Fibroblast of villous mesenchyme (primary cell): ENCODE results near the gene H2AZ2. TPM values are rescaled to one million over a fixed set of nuclear protein-coding genes. Genes with fewer than 3 reads are reported as not detected.
A peak's percentile ranks its signal among the peaks of the same experiment; 100 is the strongest.

ENCODE experiments used
- DNase-seq: peaks from one replicate; pipeline ENCODE4 v3.0.0-alpha.2; 2010; ENCODE audit warnings: low read depth
- H3K4me3 ChIP-seq: 2 replicates; pipeline ENCODE4 v1.5.1; 2011; ENCODE audit warnings: low read depth, mild to moderate bottlenecking, low read length
- CTCF ChIP-seq: IDR thresholded peaks from 2 replicates; pipeline ENCODE4 v1.5.1; 2012; ENCODE audit warnings: low read depth, mild to moderate bottlenecking, low read length; ENCODE audit not compliant: insufficient read depth
- total RNA-seq: library from RNA; depleted of rRNA; stranded (reverse); fragments of >200 nt; gene quantifications from 2 replicates; pipeline ENCODE4 v1.2.3, GENCODE V29; 2012

Gene H2AZ2
- total RNA-seq = 111 and 118 TPM in 2 replicates

DNA sequence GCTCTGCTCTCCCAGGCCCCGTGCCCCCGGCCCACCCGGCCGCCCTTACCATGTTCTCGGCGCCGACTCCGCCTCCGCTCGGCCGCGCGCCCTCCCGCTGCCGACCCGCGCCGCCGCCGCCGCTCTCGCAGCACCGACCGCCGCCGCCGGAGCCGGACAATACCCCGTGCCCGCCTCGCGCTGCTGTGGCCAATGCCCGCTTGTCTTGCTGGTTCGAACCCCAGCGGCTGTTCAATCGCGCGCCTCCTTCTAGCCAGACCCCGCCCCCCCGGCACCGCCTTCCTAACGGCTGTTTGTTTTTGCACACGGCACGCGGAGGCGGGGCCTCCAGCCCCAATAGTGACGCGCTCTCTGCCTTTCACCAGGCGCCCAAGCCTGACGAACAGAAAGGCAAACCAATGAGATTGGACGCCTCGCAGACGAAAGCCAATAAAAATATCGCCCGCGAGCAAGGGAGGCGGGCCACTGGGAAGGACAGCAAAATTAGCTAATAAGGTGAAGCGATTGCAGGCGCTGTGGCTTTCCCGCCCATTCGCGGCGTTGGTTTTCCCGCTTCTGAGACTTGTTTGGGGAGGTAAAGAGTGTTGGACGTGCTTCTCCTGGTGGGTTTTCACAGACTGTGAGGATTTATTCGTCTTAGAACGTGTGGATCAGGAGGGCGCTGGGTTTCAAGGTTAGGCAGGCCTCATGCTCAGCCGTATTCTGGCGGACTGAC lies at the start of gene H2AZ2:
Gene H2AZ2 (minus strand): TSS at position 168 of the 715 bp plus-strand sequence. CDS start 116 bp downstream, at position 52.
- peak within 1 kb of the TSS; percentile 80 for H3K4me3 ChIP-seq
- DNase-seq = peak; percentile 100
- TF ChIP-seq CTCF = no peak

- no peak for DNase-seq
- TF ChIP-seq CTCF = no peak
- no peak overlapping the region for H3K4me3 ChIP-seq
Observed at GRCh38 chr7:44897309-44897708, 49.4 kb upstream of the H2AZ2 start.

DNA sequence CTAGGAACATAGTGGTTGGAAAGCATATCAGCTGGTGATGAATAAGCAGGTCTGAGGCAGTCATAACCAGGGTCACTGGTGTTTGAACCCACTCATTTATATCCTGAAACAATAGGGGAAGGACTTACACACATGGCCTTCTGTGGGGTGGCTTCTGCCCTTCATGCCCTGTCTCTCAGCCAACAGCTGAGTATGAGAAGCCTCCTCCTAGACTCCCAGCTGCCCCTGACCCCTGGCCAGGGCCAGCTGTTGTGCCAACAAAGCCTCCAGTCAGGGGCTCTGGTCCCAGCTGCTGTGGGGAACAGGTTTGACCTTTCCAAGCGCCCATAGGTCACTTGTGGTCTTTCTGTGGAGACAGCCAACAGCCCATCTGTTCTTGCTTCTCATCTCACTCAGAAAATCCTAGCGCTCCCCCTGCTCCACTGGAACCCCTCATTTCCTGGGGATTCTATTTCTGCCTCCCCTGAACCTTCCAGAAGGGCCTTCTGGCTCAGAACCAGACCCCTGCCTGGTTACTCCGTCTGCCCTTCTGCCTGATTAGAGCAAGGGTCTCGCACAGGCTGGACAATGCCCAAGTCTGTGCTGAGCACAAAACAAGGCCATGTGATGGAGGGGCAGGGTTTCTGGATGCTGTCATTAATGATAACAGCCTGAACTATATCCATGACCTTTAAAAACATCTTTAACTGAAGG lies 47.1 kb upstream of the H2AZ2 start:
- TF ChIP-seq CTCF = no peak
- DNase-seq = peak; percentile 17

GRCh38 chr7:44893710-44894234 lies 45.9 kb upstream of the H2AZ2 start:
- no peak for DNase-seq
- no peak overlapping the region for H3K4me3 ChIP-seq
- no peak for TF ChIP-seq CTCF

More for the DNA sequence above, 47.1 kb upstream of the H2AZ2 start:
- no peak overlapping the region for H3K4me3 ChIP-seq

- no peak overlapping the region for H3K4me3 ChIP-seq
- DNase-seq = no peak
- TF ChIP-seq CTCF = no peak
Observed at GRCh38 chr7:44891791-44892190, 43.9 kb upstream of the H2AZ2 start.

DNA sequence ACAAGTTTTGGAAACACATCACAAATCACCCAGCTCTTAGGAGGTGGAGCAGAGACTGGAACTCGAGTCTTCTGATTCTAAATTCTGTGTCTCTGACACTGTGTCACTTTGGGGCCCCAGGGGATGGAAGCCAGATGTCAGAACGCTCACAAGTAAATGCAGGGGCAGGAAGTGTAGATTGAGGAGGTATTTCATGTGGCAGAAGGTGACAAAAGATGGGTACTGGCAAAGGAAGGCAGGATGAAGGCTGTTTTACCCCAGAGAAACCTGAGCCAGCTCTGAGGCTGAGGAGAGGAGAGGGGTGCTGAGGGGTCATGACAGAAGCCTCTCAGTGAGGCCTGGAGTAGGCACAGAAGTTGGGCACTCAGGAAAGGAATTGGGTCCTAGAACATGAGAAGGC lies 43.5 kb upstream of the H2AZ2 start:
- no peak overlapping the region for H3K4me3 ChIP-seq
- TF ChIP-seq CTCF = no peak
- no peak for DNase-seq
